ENCODE measurements around the gene TSN.

Gene TSN

GRCh38 chr2:121771976-121772742, 16.7 kb downstream of the TSN start:
- Histone ChIP-seq H3K27me3 (replicated peaks; ENCODE audit: control insufficient read depth, insufficient read depth, low read length) (no peaks in the 10 kb centered on the region), H3K4me3 (replicated peaks; ENCODE audit: low read depth, low read length) (no peak overlapping the region), H3K36me3 (ENCODE audit: control insufficient read depth, insufficient read depth, low read length) (peaks cover 4% of the 10 kb centered on the region; the same call in 1 of the 2 replicates)
- TF ChIP-seq, protein P1, sequence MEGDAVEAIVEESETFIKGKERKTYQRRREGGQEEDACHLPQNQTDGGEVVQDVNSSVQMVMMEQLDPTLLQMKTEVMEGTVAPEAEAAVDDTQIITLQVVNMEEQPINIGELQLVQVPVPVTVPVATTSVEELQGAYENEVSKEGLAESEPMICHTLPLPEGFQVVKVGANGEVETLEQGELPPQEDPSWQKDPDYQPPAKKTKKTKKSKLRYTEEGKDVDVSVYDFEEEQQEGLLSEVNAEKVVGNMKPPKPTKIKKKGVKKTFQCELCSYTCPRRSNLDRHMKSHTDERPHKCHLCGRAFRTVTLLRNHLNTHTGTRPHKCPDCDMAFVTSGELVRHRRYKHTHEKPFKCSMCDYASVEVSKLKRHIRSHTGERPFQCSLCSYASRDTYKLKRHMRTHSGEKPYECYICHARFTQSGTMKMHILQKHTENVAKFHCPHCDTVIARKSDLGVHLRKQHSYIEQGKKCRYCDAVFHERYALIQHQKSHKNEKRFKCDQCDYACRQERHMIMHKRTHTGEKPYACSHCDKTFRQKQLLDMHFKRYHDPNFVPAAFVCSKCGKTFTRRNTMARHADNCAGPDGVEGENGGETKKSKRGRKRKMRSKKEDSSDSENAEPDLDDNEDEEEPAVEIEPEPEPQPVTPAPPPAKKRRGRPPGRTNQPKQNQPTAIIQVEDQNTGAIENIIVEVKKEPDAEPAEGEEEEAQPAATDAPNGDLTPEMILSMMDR (IDR thresholded peaks at IDR 0.05; ENCODE audit: insufficient read depth, low read length, poor library complexity, severe bottlenecking), result no peak
- DNase-seq (ENCODE audit: extremely low read depth, insufficient read length), result no peak

DNA sequence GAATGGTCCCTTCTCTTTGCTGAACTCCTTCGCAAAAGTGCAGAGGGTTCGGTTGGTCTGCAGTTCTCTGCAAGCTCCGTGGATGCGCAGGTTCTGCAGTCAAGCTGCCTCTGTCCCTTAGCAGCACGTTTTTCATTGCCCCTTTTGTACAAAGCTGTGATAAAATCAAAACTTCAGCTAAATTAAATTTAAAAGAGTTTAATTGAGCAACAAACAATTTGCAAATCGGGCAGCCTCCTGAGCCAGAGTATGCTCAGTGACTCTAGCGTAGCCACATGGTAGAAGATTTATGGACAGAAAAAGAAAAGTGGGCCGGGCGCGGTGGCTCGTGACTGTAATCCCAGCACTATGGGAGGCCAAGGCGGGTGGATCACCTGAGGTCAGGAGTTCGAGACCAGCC, 18.8 kb downstream of the TSN start:
- no peak for DNase-seq (ENCODE audit: extremely low read depth, insufficient read length)
- TF ChIP-seq, protein P1 (IDR thresholded peaks at IDR 0.05; ENCODE audit: insufficient read depth, low read length, poor library complexity, severe bottlenecking), result no peak
- Histone ChIP-seq H3K27me3 (replicated peaks; ENCODE audit: control insufficient read depth, insufficient read depth, low read length) (no peaks in the 10 kb centered on the region), H3K36me3 (ENCODE audit: control insufficient read depth, insufficient read depth, low read length) (no peaks in the 10 kb centered on the region), H3K4me3 (replicated peaks; ENCODE audit: low read depth, low read length) (no peak overlapping the region)

DNA sequence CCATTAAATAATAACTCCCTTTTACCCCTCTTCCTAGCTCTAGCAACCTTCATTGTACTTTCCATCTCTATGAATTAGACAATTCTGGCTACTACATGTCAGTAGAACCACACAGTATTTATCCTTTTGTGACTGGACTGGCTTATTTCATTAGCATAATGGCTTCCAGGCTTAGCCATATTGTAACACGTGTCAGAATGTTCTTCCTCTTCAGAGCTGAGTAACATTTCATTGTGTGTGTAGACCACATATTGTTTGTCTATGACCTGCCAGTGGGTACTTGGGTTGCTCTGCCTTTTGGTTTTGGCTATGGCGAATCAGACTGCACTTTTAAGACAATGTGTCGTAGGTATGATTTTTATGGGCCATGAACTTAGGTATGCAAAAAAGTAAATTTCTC, 20.9 kb downstream of the TSN start:
- Histone ChIP-seq H3K4me3 (replicated peaks; ENCODE audit: low read depth, low read length) (no peak overlapping the region), H3K27me3 (replicated peaks; ENCODE audit: control insufficient read depth, insufficient read depth, low read length) (no peaks in the 10 kb centered on the region), H3K36me3 (ENCODE audit: control insufficient read depth, insufficient read depth, low read length) (no peaks in the 10 kb centered on the region)
- no peak for DNase-seq (ENCODE audit: extremely low read depth, insufficient read length)
- TF ChIP-seq, protein P1 (IDR thresholded peaks at IDR 0.05; ENCODE audit: insufficient read depth, low read length, poor library complexity, severe bottlenecking), result no peak

- no peak for DNase-seq (ENCODE audit: extremely low read depth, insufficient read length)
- TF ChIP-seq, protein P1 (IDR thresholded peaks at IDR 0.05; ENCODE audit: insufficient read depth, low read length, poor library complexity, severe bottlenecking), result no peak
Observed at GRCh38 chr2:121776885-121777698, 21.6 kb downstream of the TSN start.

DNA sequence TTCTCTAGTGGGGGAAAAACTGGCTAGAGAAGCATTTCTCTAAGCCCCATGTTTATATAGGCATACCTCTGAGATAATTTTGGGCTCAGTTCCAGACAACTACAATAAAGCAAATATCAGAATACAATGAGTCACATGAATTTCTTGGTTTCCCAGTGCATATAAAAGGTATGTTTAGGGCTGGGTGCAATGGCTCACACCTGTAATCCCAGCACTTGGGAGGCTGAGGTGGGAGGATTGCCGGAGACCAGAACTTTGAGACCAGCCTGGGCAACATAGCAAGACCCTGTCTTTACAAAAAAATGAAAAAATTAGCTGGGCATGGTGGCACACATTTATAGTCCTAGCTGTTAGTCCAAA, 22.2 kb downstream of the TSN start:
- no peak overlapping the region for H3K4me3 ChIP-seq (replicated peaks; ENCODE audit: low read depth, low read length)
- no peaks in the 10 kb centered on the region for H3K27me3 ChIP-seq (replicated peaks; ENCODE audit: control insufficient read depth, insufficient read depth, low read length)
- no peak for DNase-seq (ENCODE audit: extremely low read depth, insufficient read length)
- no peaks in the 10 kb centered on the region for H3K36me3 ChIP-seq (ENCODE audit: control insufficient read depth, insufficient read depth, low read length)
- TF ChIP-seq, protein P1 (IDR thresholded peaks at IDR 0.05; ENCODE audit: insufficient read depth, low read length, poor library complexity, severe bottlenecking), result no peak

More at GRCh38 chr2:121776885-121777698, 21.6 kb downstream of the TSN start:
- no peak overlapping the region for H3K4me3 ChIP-seq (replicated peaks; ENCODE audit: low read depth, low read length)
- H3K36me3 ChIP-seq (ENCODE audit: control insufficient read depth, insufficient read depth, low read length), result no peaks in the 10 kb centered on the region
- H3K27me3 ChIP-seq (replicated peaks; ENCODE audit: control insufficient read depth, insufficient read depth, low read length), result no peaks in the 10 kb centered on the region

All from GM06990 (cell line).